ENCODE data around the gene KIF13A. TPM values are rescaled to one million over a fixed set of nuclear protein-coding genes. Genes with fewer than 3 reads are reported as not detected.
"Not testable (repeated sequence)": the region's sequence is repeated elsewhere in the genome, so short reads cannot be mapped to it uniquely, and the experiment has no call there.

KIF13A gene
- polyA plus RNA-seq, 12 donors = 30.8 to 57.0 (median 39.7) TPM; not detected in 1

DNA sequence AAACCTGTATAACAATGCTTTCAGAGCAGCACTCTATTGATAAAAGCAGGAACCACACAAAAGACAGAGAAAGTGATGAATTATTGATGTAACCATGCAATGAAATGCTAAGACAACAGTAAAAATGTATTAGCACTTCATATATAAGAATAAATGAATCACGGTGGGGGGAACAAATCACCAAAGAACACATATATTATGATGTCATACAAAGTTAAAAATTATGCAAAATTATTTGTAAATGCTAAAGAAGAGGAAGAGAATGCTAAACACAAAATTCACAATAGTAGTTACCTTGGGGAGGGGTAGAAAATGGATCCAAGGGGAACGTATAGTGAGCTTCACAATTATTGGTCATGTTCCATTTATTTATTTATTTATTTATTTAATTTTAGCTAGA, 133.9 kb downstream of the KIF13A start:
- no peak for DNase-seq

DNA sequence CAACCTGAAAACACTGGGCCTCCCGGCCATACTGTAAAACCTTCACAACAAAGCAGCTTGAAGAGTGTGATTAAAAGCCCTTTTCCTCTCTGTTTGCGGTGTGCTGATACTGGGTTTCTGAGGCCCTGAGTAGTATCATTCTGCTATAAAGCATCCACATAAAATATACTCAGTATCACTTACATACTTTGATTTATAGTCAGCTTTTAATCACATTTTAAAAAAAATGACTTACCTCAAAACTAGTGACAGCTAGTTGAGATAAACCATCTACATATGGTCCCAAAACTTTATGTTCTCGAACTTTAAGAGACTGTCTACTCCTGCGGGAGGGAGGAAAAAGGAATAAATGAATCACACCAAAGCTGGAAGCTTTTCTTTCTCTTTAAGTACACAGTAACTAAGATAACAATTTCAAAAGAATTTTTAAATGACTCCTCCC, 135.7 kb downstream of the KIF13A start:
- DNase-seq = no peak

DNA sequence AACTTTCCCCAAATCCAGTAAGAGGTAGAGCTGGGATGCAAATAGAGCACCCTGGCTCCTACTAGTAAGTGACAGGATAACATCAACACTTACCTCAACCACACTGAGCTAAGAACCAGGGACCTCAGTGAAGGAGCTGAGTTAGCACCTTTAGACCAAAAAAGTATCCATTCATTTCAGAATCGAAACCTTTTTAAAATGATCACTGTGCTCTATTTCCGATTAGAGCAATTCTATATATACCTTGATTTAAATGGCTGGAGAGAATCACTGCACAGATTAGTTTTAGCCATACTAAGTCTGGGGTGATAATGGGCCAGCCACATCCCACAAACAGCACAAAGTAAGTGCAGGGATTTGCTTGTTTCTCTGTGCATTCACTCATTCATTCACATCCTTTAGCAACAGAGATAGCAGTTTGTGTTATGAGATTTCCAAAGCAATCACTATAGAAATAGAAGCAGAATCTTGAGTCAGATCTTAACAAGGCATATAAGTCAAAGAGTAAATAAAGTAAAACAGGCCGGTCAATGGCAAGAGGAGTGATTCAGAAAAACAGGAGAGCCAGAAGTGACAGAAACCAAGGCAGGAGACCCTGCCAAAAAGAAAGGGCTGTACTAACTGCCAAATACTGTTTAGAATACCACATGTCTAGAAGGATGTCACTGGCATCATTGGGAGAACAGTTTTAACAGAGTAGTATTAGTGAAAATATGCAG, 136.3 kb downstream of the KIF13A start:
- no peak for DNase-seq

DNA sequence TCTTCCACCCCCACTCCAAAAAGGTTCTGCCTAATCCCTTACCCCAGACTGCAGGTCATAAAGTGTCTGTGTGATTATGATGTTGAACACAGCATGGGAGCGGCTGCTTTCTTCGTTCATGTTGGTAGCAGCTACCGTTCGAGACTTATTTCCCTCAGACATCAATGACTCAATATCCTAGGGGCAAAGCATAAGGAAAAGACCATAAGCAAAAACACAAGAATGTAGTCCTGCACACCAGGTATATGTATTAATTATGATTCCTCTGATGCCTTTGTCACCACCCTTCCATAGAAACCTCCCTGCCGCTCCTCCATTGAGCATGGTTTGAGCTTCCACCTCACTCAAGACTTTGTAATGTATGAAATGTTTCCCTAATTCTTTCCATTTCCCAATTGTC, 137.2 kb downstream of the KIF13A start:
- DNase-seq = no peak

DNA sequence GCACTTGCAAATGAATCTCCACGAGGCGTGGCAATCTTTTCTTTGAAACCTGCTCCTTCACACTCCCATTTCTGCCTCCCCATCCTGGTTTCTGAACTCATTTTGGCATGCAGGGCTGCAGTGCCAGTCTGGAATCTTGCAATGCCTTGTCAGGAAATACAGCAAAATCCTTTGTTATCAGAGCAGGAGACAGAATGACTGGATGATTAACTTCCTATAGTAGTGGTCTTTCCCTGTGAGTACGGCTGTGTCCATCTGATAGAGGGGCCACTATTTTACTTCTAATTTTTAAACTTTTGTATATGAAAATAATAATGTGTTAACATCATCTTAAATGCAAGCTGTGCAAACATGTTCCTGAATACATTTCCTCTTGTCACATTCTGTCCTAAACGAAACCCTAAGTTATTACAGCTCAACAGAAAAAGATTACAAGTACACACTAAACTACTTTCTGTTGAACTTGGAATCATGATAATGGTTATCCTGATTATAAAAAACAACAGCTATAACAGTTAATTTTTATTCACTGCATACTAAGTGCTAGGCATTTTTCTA, 140.2 kb downstream of the KIF13A start:
- no peak for DNase-seq

DNA sequence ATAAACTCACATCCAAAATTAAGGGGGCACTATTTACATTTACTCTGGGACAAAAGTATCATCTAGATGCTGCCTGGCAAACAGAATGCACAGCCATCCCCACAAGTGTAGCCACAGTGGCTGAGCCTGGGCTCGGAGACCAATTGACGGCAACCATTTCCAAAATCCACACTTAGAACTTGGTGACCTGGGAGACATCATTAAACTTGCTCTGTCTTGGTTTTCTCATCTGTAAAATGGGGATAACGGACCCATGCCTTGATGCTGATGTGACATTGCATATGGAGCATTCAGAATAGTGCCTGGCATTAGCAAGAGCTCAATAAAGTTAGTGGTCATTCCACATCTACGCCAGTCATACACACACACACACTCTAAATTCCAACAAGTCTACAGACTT, 140.7 kb downstream of the KIF13A start:
- DNase-seq = no peak

DNA sequence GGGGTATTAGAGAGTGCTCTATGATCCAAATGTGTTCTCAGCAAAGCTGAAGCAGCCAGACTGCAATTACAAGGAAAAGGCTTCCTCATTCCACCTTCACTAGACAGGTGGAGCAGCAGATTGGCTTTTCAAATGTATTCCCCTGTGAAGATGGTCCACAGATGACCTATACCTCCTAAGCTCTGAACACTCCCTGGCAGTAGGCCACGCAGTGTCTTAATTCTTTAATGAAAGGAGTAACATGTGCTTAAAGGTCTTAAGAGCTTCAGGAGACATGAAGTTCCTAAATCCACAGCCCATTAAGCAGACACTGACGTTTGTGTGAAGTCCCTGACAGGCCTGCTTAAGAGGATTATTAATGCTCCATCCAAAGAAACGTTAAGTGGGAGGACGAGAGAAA, 141.8 kb downstream of the KIF13A start:
- no peak for DNase-seq

DNA sequence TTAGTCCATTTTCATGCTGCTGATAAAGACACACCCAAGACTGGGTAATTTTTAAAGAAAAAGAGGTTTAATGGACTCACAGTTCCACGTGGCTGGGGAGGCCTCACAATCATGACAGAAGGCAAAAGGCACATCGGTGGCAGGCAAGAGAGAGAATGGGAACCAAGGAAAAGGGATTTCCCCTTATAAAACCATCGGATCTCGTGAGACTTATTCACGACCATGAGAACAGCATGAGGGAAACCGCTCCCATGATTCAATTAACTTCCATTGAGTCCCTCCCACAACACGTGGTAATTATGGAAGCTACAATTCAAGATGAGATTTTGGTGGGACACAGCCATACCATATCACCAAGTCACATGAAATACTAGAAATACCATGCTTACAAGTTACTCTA, 142.5 kb downstream of the KIF13A start:
- not testable (repeated sequence) for DNase-seq

DNA sequence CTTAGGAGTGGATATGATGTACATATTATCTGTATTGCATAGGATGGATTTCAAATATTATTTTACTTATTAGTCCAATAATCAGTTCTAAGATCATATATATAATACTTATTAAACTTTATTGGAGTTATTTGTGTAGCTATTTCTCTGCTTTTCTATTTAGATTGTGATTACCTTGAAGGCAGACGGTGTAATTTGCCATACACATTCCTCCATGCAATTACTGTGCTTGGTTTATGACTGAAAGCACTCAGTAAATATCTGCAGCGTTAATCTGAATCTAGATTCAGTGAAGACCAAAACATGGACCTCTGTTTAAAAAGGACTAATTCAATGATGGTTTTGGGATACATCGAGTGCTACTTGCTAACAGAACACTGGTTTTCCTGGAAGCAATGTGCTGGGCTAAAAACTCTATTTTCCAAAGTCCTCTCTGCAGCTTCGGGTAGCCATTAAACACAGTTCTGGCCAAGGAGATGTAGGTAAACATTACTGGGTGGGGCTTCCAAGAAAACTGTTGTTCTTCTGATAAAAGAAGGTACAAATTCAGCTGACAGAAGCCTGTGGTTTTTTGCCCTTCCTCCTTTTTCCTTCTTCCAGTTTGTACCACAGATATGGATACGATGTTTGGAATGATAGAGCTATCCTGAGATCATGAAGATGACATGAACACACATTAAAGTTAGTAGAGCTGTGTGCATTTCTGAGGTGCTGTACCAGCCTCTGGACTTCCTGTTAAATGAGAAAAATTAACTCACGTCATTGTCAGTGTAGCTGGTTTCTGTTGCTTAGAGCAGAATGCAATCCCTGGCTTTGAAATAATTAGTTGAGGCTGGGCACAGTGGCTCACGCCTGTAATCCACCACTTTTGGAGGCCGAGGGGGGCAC, 144.3 kb downstream of the KIF13A start:
- DNase-seq = no peak

DNA sequence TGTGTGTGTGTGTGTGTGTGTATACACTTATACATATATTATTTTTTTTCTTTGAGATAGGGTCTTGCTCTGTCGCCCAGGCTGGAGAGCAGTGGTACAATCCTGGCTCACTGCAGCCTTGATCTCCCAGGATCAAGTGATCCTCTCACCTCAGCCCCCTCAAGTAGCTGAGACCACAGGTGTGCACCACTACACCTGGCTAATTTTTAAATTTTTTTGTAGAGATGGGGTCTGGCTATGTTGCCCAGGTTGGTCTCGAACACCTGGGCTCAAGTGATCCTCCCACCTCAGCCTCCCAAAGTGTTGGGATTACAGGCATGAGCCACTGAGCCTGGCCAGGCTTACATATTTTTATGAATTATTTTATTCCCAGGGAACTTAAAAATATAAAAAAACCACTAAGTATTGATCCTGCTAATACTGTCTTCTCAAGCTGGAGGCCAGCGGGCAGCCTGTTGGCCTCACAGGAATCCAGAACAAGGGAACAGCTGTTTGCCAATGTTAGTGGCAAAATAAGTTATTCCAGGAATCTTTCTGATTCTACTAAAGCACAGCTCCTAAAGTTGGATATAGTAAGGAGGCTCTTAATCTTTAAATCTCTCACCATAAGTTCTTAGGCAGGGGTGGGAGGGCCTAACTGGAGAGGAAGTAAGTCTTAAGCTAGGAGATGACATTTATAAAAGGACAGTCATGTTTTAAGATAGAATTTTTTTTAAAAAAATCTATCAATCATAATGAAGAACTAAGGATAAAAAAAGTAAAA, 145.2 kb downstream of the KIF13A start:
- no peak for DNase-seq

DNA sequence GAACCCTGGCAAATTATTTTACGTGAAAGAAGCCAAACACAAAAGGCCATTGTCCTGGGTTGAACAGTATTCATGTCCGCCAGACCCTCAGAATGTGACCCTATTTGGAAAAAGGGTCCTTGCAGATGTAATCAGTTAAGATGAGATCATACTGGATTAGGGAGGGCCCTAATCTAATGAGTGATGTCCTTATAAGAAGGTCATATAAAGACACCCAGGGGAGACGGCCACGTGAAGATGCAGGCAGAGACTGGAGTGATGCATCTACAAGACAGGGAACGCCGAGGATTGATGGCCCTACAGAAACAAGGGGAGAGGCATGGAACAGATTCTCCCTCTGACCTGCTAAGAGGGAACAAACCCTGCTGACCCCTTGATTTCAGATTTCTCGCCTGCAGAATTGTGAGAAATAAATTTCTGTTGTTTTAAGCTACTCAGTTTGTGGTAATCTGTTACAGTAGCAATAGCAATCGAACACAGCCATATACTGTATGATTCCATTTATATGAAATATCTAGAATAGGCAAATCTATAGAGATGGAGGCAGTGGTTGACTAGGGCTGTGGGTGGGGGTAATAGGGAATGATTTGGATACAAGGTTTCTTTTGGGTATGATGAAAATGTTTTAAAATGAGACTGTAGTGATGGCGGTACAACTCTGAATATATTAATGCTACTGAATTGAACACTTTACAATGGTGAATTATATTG, 147.8 kb downstream of the KIF13A start:
- no peak for DNase-seq

DNA sequence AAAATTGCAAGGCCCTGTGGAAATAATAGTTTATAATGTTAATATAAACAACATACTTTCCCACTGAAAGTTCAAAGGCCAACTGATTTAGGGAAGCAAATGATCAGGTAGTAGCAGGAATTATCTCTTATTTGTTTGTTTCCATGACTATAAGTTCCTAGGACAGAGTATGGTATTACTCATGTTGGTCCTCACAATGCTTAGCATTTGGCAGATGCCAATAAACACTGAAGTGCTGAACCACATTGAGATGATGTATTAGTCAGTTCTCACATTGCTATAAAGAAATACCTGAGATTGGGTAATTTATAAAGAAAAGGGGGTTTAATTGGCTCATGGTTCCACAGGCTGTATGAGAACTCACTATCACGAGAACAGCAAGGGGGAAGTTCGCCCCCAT, 151.1 kb downstream of the KIF13A start:
- no peak for DNase-seq

DNA sequence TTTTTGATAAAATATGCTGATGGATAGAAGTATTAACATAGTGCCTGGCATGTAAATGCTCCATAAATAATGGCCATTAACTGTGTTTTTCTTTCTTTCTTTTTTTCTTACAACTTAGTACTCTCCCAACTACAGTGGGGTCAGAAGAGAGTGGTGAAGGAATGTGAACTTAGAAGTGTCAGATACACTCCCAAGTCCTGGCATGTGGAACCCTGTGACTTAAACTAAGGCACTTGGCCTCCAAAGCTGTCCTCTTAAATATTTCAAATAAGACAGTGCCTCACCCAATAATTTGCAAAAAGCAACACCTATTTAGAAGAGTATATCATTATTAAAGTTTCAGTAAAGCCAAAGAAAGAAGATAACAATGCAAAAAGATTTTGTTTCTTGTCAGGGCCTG, 151.7 kb downstream of the KIF13A start:
- no peak for DNase-seq

DNA sequence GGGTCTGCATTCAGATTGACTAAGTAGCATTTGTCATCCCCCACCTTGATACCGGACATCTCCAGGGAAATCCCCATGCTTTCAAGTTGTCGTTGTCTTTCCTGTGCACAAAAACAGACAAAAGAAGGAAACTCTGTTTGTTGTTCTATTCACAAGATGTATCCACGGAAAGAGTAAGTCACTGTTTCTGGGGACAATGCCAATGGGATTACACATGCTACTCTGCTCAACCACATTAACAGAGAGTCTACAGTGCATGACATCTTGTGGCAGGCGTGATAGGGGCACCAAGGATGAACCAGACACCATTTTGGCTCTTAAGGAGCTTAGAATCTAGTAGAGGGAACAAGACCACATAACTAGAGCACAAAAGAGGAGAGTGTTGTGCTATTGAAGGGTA, 156.3 kb downstream of the KIF13A start:
- peak; percentile 28 for DNase-seq

DNA sequence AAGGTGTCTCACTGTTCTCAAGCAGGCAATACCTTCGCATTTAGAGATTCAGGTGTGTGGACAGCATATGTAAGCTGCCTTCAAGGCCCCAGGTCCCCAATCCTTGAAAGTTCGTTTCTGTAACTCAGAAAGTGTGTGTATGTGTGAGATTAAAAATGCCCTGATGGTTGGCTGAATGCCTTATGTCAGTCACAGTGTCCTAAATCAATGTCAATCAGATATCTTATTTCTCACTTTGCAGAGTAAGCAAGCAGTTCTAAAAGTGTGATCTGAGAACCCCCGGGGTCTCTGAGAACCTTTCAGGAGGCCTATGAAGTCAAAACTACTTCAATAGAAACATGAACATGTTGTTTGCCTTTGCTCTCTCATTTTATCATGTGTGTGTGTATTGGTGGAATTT, 157.5 kb downstream of the KIF13A start:
- DNase-seq = no peak

DNA sequence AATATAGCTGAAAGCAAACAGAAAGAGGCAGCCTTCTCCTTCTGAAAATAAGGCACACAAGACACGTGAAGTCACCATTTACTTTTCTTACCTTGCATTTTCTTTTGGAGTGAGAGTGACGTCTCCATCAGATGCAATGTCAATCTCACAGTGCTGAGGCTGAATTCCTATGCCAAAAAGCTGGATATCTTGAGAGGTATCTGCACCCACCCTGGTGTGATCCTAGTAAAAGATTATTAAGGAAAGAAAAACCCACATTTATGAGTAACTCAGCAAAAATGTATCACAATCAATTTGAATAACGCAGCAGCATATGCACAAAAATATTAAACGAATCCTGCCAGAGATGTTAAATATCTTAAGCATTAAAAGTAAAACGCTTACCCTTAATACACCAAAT, 159.3 kb downstream of the KIF13A start:
- DNase-seq = no peak

DNA sequence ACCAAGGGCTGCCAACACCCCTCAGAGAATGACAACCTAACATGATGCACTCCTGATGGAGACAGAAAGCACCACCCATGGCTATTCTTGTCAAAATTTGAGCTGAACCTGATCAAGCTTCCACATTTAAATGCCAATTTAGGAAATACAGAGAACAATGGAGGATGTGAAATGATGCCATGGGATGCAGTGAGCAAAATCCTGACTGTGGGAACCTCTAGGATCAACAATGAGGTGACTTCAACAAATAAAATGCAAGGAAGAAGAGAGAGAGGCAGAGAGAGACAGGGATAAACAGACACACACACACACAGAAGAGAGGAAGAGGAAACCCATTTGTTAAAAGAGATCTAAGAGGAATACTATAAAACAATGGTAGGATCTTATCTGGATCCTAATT, 161.1 kb downstream of the KIF13A start:
- no peak for DNase-seq

DNA sequence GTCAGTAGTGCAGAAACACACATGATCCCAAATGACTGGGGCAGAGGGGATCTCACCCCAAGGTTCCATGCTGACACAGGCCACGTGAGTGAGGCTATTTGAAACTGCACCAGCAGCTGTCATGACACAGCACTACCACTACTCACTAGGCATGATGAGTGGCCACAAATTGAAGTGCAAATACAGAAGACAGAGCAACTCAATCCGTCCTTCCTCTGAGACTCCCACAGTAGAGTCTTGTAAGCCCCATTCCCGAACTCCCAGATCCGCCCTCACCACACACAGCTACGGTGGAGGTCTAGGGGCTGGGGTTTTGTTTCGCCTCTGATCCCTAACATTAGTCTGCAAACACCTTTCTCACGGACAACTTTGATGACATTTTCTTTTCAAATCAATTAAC, 167.4 kb downstream of the KIF13A start:
- no peak for DNase-seq

DNA sequence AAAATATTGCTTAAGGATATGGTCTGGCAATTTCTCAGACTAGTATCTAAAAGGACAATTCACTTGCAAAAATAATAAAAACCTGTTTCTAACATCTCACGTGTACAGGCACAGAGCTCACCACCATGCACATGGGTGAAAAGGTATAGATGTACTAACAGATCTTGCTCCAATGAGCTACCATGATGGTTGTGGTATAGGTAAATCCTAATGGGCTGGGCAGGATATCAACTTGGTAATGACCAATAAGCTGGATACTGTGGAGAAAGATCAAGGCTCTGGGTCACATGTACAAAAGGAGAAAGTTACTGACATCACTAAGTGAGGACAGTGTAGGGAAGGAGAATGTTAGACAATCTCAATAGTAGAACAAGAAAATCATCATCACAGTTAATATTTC, 169.7 kb downstream of the KIF13A start:
- DNase-seq = no peak

DNA sequence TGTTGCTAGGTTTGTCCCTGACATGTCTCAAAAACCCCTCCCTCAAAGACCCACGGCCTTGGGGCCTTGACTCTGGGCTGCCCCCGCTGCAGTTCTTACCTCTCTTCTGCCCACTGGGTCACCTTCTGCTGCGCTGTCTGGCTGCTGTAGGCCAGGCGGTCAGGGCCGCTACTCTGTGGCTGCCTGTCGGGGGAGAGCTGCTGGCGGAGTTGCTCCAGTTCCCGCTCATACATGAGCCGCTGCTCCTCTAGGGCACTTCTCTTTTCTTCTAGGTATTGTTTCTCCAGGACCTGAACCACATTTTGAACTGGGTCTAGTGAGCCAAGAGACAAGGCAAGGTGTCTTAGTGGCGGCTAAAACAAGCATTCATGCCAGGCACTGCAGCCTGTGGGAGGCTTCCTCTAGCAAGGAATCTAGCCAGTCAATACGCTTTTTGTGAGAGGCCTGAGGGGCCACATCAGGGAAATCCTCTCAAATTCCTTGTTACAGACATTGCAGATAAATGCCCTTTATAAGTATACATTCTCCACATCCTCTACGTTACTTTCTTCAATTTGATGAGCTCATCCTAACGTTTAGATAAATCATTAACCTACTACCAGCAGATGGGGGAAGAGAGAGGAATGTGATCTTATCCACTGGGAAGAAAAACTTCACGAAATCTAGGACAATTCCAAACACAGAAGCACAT, 170.4 kb downstream of the KIF13A start:
- DNase-seq = no peak

DNA sequence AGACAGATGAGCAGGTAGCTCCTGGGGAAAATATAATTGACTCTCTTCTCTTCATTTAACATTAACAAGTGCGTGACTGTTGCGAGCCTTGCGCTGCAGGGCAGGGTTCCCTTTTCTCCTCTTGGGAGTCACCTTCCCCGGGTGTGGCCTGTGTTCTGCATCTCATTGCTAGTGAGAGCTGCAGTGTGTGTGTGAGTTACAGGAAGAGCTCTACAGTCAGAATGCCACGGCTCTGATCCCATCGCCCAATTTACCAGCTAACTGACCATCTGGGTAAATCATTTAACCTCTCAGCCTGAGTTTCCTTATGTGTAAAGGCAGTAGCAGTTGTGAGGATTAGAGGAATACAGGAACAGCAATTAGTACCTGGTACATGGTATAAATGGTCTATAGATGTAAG, 173.9 kb downstream of the KIF13A start:
- no peak for DNase-seq
